H9 (cell line): ENCODE measurements around the gene COL3A1. TPM values are rescaled to one million over a fixed set of nuclear protein-coding genes. Genes with fewer than 3 reads are reported as not detected.

Source experiments
- DNase-seq: peaks from one replicate; pipeline ENCODE4 v3.0.0-alpha.2; 2017
- H2AFZ ChIP-seq: one replicate; pipeline ENCODE4 v1.6.1; 2013; ENCODE audit warnings: mild to moderate bottlenecking, low read length, control low read depth, moderate library complexity
- H2AK5ac ChIP-seq: 2 replicates; pipeline ENCODE4 v1.6.1; 2013; ENCODE audit warnings: low read length, control low read depth, mixed read lengths; ENCODE audit not compliant: insufficient read length
- H2BK120ac ChIP-seq: one replicate; pipeline ENCODE4 v1.6.1; 2013; ENCODE audit warnings: low read depth, mild to moderate bottlenecking, low read length, control low read depth, inconsistent platforms; ENCODE audit not compliant: poor library complexity, severe bottlenecking
- H2BK12ac ChIP-seq: 2 replicates; pipeline ENCODE4 v1.6.1; 2013; ENCODE audit warnings: low read length, control low read depth, mixed read lengths, low read depth; ENCODE audit not compliant: insufficient read length
- H2BK15ac ChIP-seq: 2 replicates; pipeline ENCODE4 v1.6.1; 2013; ENCODE audit warnings: low read depth, low read length, control low read depth
- H2BK20ac ChIP-seq: one replicate; pipeline ENCODE4 v1.6.1; 2013; ENCODE audit warnings: low read depth, mild to moderate bottlenecking, low read length, control low read depth, inconsistent platforms; ENCODE audit not compliant: poor library complexity, severe bottlenecking
- H2BK5ac ChIP-seq: 2 replicates; pipeline ENCODE4 v1.6.1; 2013; ENCODE audit warnings: low read length, control low read depth, mixed read lengths; ENCODE audit not compliant: insufficient read length
- H3K14ac ChIP-seq: 2 replicates; pipeline ENCODE4 v1.6.1; 2013; ENCODE audit warnings: low read length, control low read depth; ENCODE audit not compliant: insufficient read depth
- H3K18ac ChIP-seq: 2 replicates; pipeline ENCODE4 v1.6.1; 2013; ENCODE audit warnings: low read depth, mild to moderate bottlenecking, mixed read lengths, low read length, control low read depth; ENCODE audit not compliant: insufficient read length
- H3K23ac ChIP-seq: 2 replicates; pipeline ENCODE4 v1.6.1; 2013; ENCODE audit warnings: low read length, control low read depth, mixed read lengths, low read depth; ENCODE audit not compliant: insufficient read length
- H3K23me2 ChIP-seq: 2 replicates; pipeline ENCODE4 v1.6.1; 2013; ENCODE audit warnings: low read depth, mild to moderate bottlenecking, mixed read lengths, low read length, control low read depth; ENCODE audit not compliant: insufficient read length, poor library complexity, severe bottlenecking
- H3K27ac ChIP-seq: 2 replicates; pipeline ENCODE4 v1.5.1; 2013; ENCODE audit warnings: low read length, control low read depth, mixed read lengths, low read depth; ENCODE audit not compliant: insufficient read length
- H3K27me3 ChIP-seq: 2 replicates; pipeline ENCODE4 v1.6.1; 2013; ENCODE audit warnings: low read length, control low read depth, inconsistent platforms; ENCODE audit not compliant: insufficient read depth
- H3K4ac ChIP-seq: 2 replicates; pipeline ENCODE4 v1.6.1; 2013; ENCODE audit warnings: low read depth, mild to moderate bottlenecking, control low read depth, inconsistent platforms, low read length, moderate library complexity
- H3K4me1 ChIP-seq: 2 replicates; pipeline ENCODE4 v1.6.1; 2013; ENCODE audit warnings: low read length, control low read depth, inconsistent platforms; ENCODE audit not compliant: insufficient read depth
- H3K4me2 ChIP-seq: 2 replicates; pipeline ENCODE4 v1.6.1; 2013; ENCODE audit warnings: low read length, control low read depth, mixed read lengths; ENCODE audit not compliant: insufficient read length, insufficient read depth
- H3K56ac ChIP-seq: 2 replicates; pipeline ENCODE4 v1.6.1; 2013; ENCODE audit warnings: low read depth, mild to moderate bottlenecking, mixed read lengths, low read length, control low read depth; ENCODE audit not compliant: insufficient read length
- H3K79me1 ChIP-seq: 2 replicates; pipeline ENCODE4 v1.6.1; 2013; ENCODE audit warnings: low read depth, mild to moderate bottlenecking, moderate library complexity, low read length, control low read depth, inconsistent platforms; ENCODE audit not compliant: insufficient read depth, poor library complexity, severe bottlenecking
- H3K79me2 ChIP-seq: 2 replicates; pipeline ENCODE4 v1.6.1; 2013; ENCODE audit warnings: low read length, control low read depth, inconsistent platforms; ENCODE audit not compliant: insufficient read depth
- H3K9ac ChIP-seq: 2 replicates; pipeline ENCODE4 v1.6.1; 2013; ENCODE audit warnings: low read length, control low read depth, mixed read lengths; ENCODE audit not compliant: insufficient read length; ENCODE audit errors: extremely low read depth
- H3K9me3 ChIP-seq: one replicate; pipeline ENCODE4 v1.6.1; 2013; ENCODE audit warnings: low read depth, low read length, inconsistent platforms; ENCODE audit not compliant: control insufficient read depth
- H3T11ph ChIP-seq: one replicate; pipeline ENCODE4 v1.6.1; 2013; ENCODE audit warnings: mild to moderate bottlenecking, low read length, control low read depth, inconsistent platforms
- H4K20me1 ChIP-seq: one replicate; pipeline ENCODE4 v1.6.1; 2013; ENCODE audit not compliant: control insufficient read depth, insufficient read length, insufficient read depth
- H4K5ac ChIP-seq: 2 replicates; pipeline ENCODE4 v1.6.1; 2013; ENCODE audit warnings: low read depth, mild to moderate bottlenecking, mixed read lengths, low read length, control low read depth; ENCODE audit not compliant: insufficient read length
- H4K8ac ChIP-seq: replicated peaks from 2 replicates; pipeline ENCODE4 v1.6.1; 2013; ENCODE audit warnings: low read length, control low read depth, mixed read lengths, low read depth; ENCODE audit not compliant: insufficient read length
- H4K91ac ChIP-seq: 2 replicates; pipeline ENCODE4 v1.6.1; 2013; ENCODE audit warnings: low read depth, mild to moderate bottlenecking, moderate library complexity, mixed read lengths, low read length, control low read depth; ENCODE audit not compliant: insufficient read length
- H3K27ac Mint-ChIP-seq, 3 experiments: 2 replicates in 2 of 3; 3 replicates in 1 of 3; pipeline ENCODE4 v1.8.0; 2020 to 2021; ENCODE audit warnings: mixed read lengths in 3 of 3, mild to moderate bottlenecking in 1 of 3, moderate library complexity in 1 of 3
- H3K27me3 Mint-ChIP-seq: 2 replicates; pipeline ENCODE4 v1.8.0; 2021; ENCODE audit warnings: low read depth, mild to moderate bottlenecking, moderate library complexity, mixed read lengths
- H3K36me3 Mint-ChIP-seq, 3 experiments: 2 replicates in 2 of 3; 3 replicates in 1 of 3; pipeline ENCODE4 v1.8.0; 2020 to 2021; ENCODE audit warnings: low read depth in 3 of 3, mixed read lengths in 3 of 3; ENCODE audit not compliant: insufficient read depth in 1 of 3
- H3K4me1 Mint-ChIP-seq, 2 experiments: 2 replicates each; pipeline ENCODE4 v1.8.0; 2020; ENCODE audit warnings: mixed read lengths in 2 of 2
- H3K4me3 Mint-ChIP-seq, 2 experiments: 2 replicates in 1 of 2; 3 replicates in 1 of 2; pipeline ENCODE4 v1.8.0; 2020 to 2021; ENCODE audit warnings: mild to moderate bottlenecking in 2 of 2, mixed read lengths in 2 of 2, moderate library complexity in 1 of 2
- H3K9me3 Mint-ChIP-seq, 2 experiments: 2 replicates in 1 of 2; 3 replicates in 1 of 2; pipeline ENCODE4 v1.8.0; 2020; ENCODE audit warnings: mild to moderate bottlenecking in 2 of 2, mixed read lengths in 2 of 2, moderate library complexity in 1 of 2
- CTCF ChIP-seq: fragments of 200-600 bp; sonication (generic); conservative IDR thresholded peaks from 3 replicates; pipeline ENCODE4 v1.8.0; 2021; ENCODE audit warnings: antibody characterized with exemption, mild to moderate bottlenecking
- WGBS: extraction: QIAGEN DNeasy Blood & Tissue Kit; methylation state at CpG from one replicate; pipeline ENCODE4 v1.1.7; 2013; ENCODE audit warnings: missing lambda C conversion rate, low lambda C conversion rate, mixed read lengths; ENCODE audit not compliant: insufficient read length; ENCODE audit errors: extremely low coverage; 5-methylcytosine and 5-hydroxymethylcytosine counted together
- total RNA-seq: library from RNA; stranded (reverse); gene quantifications from 2 replicates; pipeline ENCODE4 v1.2.1, GENCODE V29; 2021

COL3A1 gene
- total RNA-seq, 1 experiment from 2014 or later: not detected

GRCh38 chr2:188966079-188966571, 8.0 kb upstream of the COL3A1 start:
- Histone ChIP-seq H3K14ac (no peak overlapping the region), H2BK12ac (no peak overlapping the region), H3K27me3 (no peaks in the 10 kb centered on the region), H2BK120ac (no peak overlapping the region), H3K79me1 (no peaks in the 10 kb centered on the region), H3K23ac (no peak overlapping the region), H3T11ph (no peak overlapping the region), H3K4me2 (no peak overlapping the region), H3K56ac (no peak overlapping the region), H4K20me1 (no peaks in the 10 kb centered on the region), H3K23me2 (no peaks in the 10 kb centered on the region), H2BK20ac (no peak overlapping the region), H2BK5ac (no peak overlapping the region), H3K9ac (no peak overlapping the region), H3K79me2 (no peaks in the 10 kb centered on the region), H4K8ac (no peak overlapping the region), H3K18ac (no peak overlapping the region), H4K91ac (no peak overlapping the region), H3K27ac (no peak overlapping the region), H2AK5ac (no peak overlapping the region), H4K5ac (no peak overlapping the region), H2BK15ac (no peak overlapping the region), H3K4ac (no peak overlapping the region), H3K4me1 (no peaks in the 10 kb centered on the region), H3K9me3 (no peaks in the 10 kb centered on the region), H2AFZ (no peak overlapping the region)
- WGBS: no CpG with 5 or more reads among the region's 4 CpGs
- no peak for DNase-seq
- Mint-ChIP-seq H3K9me3 (no peaks in the 10 kb centered on the region; a peak in 1 of 5 replicates), H3K4me3 (no peak overlapping the region), H3K27ac (no peak overlapping the region), H3K27me3 (no peaks in the 10 kb centered on the region), H3K4me1 (no peaks in the 10 kb centered on the region), H3K36me3 (no peaks in the 10 kb centered on the region)
- no peak for TF ChIP-seq CTCF
